Measurements from ENCODE around the gene MCHR1.

GRCh38 chr22:40691532-40691931, 12.2 kb downstream of the MCHR1 start:
- TF ChIP-seq ATF3 (IDR thresholded peaks at IDR 0.05): no peak
- no peak for TF ChIP-seq CTCF (IDR thresholded peaks at IDR 0.05; ENCODE audit: low read depth, low read length, missing input control)
- TF ChIP-seq FOXA1 (IDR thresholded peaks at IDR 0.05): no peak
- no peak for TF ChIP-seq YY1 (IDR thresholded peaks at IDR 0.05)
- TF ChIP-seq RAD21 (IDR thresholded peaks at IDR 0.05): no peak
- TF ChIP-seq HNF4G (IDR thresholded peaks at IDR 0.05): no peak
- TF ChIP-seq JUND (IDR thresholded peaks at IDR 0.05): no peak
- no peak for TF ChIP-seq SP1 (IDR thresholded peaks at IDR 0.05)
- TF ChIP-seq REST (IDR thresholded peaks at IDR 0.05): no peak
- TF ChIP-seq GABPA (IDR thresholded peaks at IDR 0.05 in 1 of 2, conservative IDR thresholded peaks at IDR 0.05 in 1 of 2): no peak
- no peak for TF ChIP-seq EGR1 (IDR thresholded peaks at IDR 0.05; ENCODE audit: low read depth in 2 of 2)
